Adrenal gland (tissue), 12 donors: ENCODE results near the gene CMIP. TPM values are rescaled to one million over a fixed set of nuclear protein-coding genes. Genes with fewer than 3 reads are reported as not detected.

ENCODE experiments used
- DNase-seq, 7 donors: peaks; one replicate each; pipeline ENCODE4 v3.0.0-alpha.2; 2019 to 2020
- H3K27ac ChIP-seq, 5 donors: fragments of 200-600 bp; sonication (generic) in 4 of 5; 1 replicate in 3 of 5; 2 replicates in 2 of 5; pipeline versions ENCODE4 v1.5.1 to v1.8.0; 2016 to 2020; ENCODE audit warnings: mild to moderate bottlenecking in 1 of 5
- H3K27me3 ChIP-seq: fragments of 200-600 bp; 2 replicates; pipeline ENCODE4 v1.8.0; 2021
- H3K36me3 ChIP-seq, 2 donors: fragments of 200-600 bp; replicated peaks in 1 of 2; 1 replicate in 1 of 2; 2 replicates in 1 of 2; pipeline versions ENCODE4 v1.5.1 to v1.8.0; 2018 to 2022
- H3K4me1 ChIP-seq, 2 donors: fragments of 200-600 bp; replicated peaks in 1 of 2; 1 replicate in 1 of 2; 2 replicates in 1 of 2; pipeline versions ENCODE4 v1.5.1 to v1.8.0; 2018 to 2021
- H3K4me3 ChIP-seq, 4 donors: fragments of 200-600 bp; sonication (generic) in 3 of 4; one replicate each; pipeline ENCODE4 v1.5.1; 2016 to 2018
- H3K9me3 ChIP-seq, 3 donors: fragments of 200-600 bp; sonication (generic) in 1 of 3; replicated peaks in 1 of 3; 1 replicate in 2 of 3; 2 replicates in 1 of 3; pipeline versions ENCODE4 v1.5.1 to v1.8.0; 2016 to 2021
- POLR2A ChIP-seq, 2 donors: fragments of 450-650 bp; IDR thresholded peaks; one replicate each; pipeline ENCODE4 v1.6.1; 2017; ENCODE audit warnings: antibody characterized with exemption in 2 of 2, mild to moderate bottlenecking in 2 of 2, moderate library complexity in 1 of 2
- WGBS, 4 donors: extraction: QIAGEN DNeasy Blood & Tissue Kit in 2 of 4; methylation state at CpG; one replicate each; pipeline versions ENCODE4 v1.1.5 to v1.1.7; 2013 to 2017; 5-methylcytosine and 5-hydroxymethylcytosine counted together
- intact Hi-C, 2 donors: fragments of 100-400 bp; cut with DNase I; formaldehyde crosslinking; loops; one replicate each; pipeline versions ENCODE4 v1.14.1 to v1.15.0; 2022 to 2023
- polyA plus RNA-seq, 3 donors: library from polyadenylated mRNA; stranded (reverse); fragments of 200-250 nt in 2 of 3; fragments of 350-450 nt in 1 of 3; fragmentation: Illumina TruSeq in 1 of 3; extraction: RNeasy Lipid Tissue Mini Kit (QIAGEN cat#74804) in 1 of 3; gene quantifications; one replicate each; pipeline ENCODE4 v1.2.3, GENCODE V29; 2013 to 2014
- total RNA-seq, 9 donors: library from RNA; depleted of rRNA in 4 of 9; stranded (reverse); fragments of >200 nt in 4 of 9; fragments of 120-200 nt in 1 of 9; fragmentation: NEBNext Ultra II Directional in 1 of 9; extraction: Animal tissue kit (Norgen Biotek cat#: 25700) in 1 of 9; gene quantifications; one replicate each; pipeline versions ENCODE4 v1.1.0 to v1.2.4, GENCODE V29; 2013 to 2023
- TF ChIP-seq, protein P1 (sequence below), 6 experiments: fragments of 450-650 bp in 4 of 6; fragments of 200-600 bp in 2 of 6; sonication (generic) in 1 of 6; IDR thresholded peaks; 1 replicate in 5 of 6; 2 replicates in 1 of 6; pipeline versions ENCODE4 v1.5.1 to v1.8.0; 2016 to 2021; ENCODE audit warnings: antibody characterized with exemption in 6 of 6, mild to moderate bottlenecking in 2 of 6, moderate library complexity in 1 of 6
- donor health status: healthy with polysubstance abuse.
- donor health status: Bipolar disorder and iron deficiency.
- donor health status: DM: yes; HTN: yes; CAD: no.
- donor health status: DM: no; HTN: no; CAD: no.
- donor health status: DM: no; HTN: no; CAD: no.
- donor health status: DM: yes; HTN: yes; CAD: no.

Gene CMIP
- total and polyA plus RNA-seq, 12 donors, result 8.1 to 87.9 (median 42.5) TPM

DNA sequence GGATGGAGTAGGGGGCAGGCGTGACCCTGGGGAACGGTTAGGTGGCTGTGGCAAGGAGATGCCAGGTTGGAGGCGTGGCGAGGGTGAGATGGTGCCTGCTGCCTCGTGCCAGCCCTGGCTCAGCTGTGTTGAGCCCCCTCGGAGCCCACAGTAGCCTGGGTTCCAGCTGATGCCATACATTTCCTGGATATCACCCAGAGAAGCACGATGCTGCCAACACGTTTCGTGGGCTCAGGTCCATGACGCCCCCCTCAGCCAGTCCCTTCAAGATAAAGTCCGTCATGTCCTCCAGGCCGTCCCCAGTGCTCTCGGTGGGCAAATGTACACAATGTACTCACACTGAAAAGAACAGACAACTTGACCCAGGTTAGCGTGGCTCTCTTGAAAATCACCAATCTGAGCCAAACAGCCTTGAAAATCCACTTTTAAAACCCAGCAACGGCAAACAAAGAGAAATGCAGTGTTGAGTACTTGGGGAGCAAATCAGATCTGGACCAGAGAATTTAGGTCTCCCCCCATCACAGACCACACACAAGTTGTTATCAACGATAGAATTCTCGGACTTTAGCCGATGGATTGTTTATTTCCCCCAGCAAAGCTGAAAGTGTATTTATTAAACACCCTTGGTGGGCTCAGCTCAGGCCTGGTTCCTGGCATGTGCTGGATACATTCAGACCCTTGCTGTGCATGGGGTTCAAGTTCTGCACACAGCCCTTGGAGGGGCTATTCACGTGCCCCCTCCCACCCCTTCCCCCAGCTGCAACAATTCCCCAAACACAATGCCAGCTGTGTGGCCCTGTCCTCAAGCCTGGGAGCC, 231.7 kb downstream of the CMIP start:
- TF ChIP-seq, protein P1, sequence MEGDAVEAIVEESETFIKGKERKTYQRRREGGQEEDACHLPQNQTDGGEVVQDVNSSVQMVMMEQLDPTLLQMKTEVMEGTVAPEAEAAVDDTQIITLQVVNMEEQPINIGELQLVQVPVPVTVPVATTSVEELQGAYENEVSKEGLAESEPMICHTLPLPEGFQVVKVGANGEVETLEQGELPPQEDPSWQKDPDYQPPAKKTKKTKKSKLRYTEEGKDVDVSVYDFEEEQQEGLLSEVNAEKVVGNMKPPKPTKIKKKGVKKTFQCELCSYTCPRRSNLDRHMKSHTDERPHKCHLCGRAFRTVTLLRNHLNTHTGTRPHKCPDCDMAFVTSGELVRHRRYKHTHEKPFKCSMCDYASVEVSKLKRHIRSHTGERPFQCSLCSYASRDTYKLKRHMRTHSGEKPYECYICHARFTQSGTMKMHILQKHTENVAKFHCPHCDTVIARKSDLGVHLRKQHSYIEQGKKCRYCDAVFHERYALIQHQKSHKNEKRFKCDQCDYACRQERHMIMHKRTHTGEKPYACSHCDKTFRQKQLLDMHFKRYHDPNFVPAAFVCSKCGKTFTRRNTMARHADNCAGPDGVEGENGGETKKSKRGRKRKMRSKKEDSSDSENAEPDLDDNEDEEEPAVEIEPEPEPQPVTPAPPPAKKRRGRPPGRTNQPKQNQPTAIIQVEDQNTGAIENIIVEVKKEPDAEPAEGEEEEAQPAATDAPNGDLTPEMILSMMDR (IDR thresholded peaks at IDR 0.05), result no peak
- TF ChIP-seq POLR2A (IDR thresholded peaks at IDR 0.05), result no peak
- 75 to 89% (median 81%) methylated on average over 12 to 19 of the region's 19 CpGs for WGBS, 4 donors
- no peak for DNase-seq
- H3K27me3 ChIP-seq, result no peaks in the 10 kb centered on the region
- H3K27ac ChIP-seq, result peak overlapping the region in 1 of 5 donors; percentile 7
- H3K4me3 ChIP-seq, result no peak overlapping the region
- H3K4me1 ChIP-seq, result no peaks in the 10 kb centered on the region
- H3K36me3 ChIP-seq, result peaks cover 0 to 56% of the 10 kb centered on the region in 2 donors
- intact Hi-C loops, result no loop called here
- no peaks in the 10 kb centered on the region for H3K9me3 ChIP-seq

DNA sequence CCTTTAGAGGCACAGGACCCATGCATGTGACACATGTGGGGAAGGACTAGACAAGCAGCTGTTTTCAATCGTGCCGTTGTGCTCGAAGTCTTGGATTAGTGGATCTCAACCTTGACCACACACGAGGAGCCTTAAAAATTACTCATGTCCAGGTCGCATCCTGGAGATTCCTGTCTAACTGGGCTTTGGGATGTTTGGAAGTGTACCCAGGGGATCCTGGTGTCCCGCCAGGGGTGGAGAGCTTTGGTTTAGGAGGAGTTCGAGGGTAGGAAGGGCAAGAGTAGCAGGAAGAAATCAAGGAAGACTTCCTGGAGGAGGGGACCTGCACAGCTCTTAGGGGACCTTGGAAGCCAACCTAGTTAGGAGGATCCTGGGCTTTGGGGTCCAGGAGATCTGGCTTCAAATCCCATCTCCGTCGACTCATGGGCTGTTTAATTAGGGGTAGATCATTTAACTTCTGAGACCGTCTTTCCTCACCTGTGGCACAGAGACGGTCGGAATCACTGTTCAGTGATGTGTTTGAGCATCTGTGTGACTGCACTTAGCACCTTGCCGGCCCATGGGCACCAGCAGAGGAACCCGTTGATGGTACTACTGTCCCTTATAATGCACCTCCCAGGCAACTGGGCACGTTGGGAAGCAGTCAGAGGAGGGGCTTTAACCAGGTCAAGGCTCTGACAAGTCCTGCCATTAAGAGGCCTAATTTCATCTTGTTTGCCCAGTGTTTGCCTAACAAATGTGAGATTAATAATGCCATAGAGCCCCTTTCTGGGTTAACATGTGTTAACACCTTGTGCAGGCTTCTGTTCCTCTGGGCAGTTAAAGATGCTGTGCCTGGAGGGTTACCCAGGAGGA, 232.5 kb downstream of the CMIP start:
- TF ChIP-seq, protein P1 (IDR thresholded peaks at IDR 0.05), result no peak
- no peak for TF ChIP-seq POLR2A (IDR thresholded peaks at IDR 0.05)
- no peaks in the 10 kb centered on the region for H3K27me3 ChIP-seq
- peak overlapping the region in 1 of 5 donors; percentile 7 for H3K27ac ChIP-seq
- no peak overlapping the region for H3K4me3 ChIP-seq
- intact Hi-C loops, result no loop called here
- no peaks in the 10 kb centered on the region for H3K9me3 ChIP-seq
- DNase-seq, result no peak
- no peaks in the 10 kb centered on the region for H3K4me1 ChIP-seq
- H3K36me3 ChIP-seq, result peaks cover 0 to 51% of the 10 kb centered on the region in 2 donors
- WGBS, 4 donors, result 70 to 89% (median 87%) methylated on average over 10 to 15 of the region's 15 CpGs

- Histone ChIP-seq H3K27me3 (no peaks in the 10 kb centered on the region), H3K4me1 (no peaks in the 10 kb centered on the region), H3K9me3 (no peaks in the 10 kb centered on the region), H3K36me3 (peaks cover 0 to 42% of the 10 kb centered on the region in 2 donors), H3K4me3 (no peak overlapping the region), H3K27ac (no peak overlapping the region)
- intact Hi-C loops, result no loop called here
- no peak for DNase-seq
- TF ChIP-seq POLR2A (IDR thresholded peaks at IDR 0.05), result no peak
- TF ChIP-seq, protein P1 (IDR thresholded peaks at IDR 0.05), result no peak
- 78 to 90% (median 86%) methylated on average over 6 to 35 of the region's 35 CpGs for WGBS, 4 donors
Measured at GRCh38 chr16:81678326-81679095, 233.9 kb downstream of the CMIP start.
